Suppressor macrophage treated with lipopolysaccharide for 4 hours (primary cell): ENCODE measurements around the gene ERC1.

ENCODE experiments used
- DNase-seq: peaks from one replicate; pipeline ENCODE4 v3.0.0-alpha.2; 2020

ERC1 gene

DNA sequence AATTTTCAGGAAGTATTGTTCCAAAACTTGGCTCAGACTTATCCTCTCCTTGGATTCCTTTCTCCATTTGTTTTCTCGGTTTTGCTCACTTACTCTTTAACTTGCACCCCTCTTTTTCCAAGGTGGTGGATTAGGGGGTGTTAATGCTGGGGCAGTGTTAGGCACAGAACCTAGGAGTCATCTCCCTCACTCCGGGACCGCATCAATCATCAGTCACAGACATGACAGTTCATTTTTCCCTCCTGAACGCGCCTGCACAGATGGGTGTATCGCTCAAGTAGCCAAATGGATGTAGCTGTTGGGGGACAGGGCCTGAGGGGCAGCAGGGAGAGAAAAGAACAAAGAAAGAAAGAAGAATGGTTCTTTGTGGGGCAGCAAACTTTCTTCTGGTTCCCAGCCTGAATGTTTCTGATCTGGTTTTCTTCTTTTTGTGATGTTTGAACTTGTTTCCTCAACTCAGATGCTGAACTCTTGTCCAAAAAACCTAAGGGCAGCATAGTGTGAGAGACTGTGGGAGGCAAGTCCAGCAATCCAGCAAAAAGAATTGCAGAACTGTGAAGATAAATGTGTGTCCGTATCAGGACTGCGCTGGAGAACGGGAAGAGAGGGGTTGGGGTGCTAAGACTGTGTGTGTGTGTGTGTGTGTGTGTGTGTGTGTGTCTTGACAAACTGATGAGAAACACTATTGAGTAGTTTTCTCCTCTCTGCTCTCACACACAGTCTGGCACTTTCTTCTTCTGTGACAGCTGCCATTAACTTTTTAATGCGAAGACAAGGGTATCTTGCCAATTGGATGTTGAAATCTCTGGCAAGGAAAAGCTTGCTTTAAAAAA, 472.3 kb downstream of the ERC1 start:
- no peak for DNase-seq

DNA sequence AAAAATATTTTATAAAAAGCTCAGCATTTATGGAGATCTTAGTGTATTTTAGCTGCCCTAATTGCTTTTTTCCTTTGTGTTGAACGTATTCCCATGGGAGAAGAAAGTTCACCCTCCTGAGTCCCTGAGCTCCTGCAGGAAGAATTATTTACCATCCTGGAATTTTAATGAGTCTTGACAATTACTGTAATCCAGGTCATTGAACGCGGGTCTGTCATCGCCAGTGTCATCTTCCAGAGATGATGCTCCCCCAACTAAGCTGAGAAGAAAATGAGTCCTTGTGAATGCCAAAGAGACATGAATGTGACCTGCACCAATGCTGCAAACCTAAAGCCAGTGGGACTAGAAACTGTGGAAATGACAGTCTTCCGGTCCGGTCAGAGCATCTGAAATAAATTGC, 473.9 kb downstream of the ERC1 start:
- DNase-seq = no peak

GRCh38 chr12:1465990-1466389, 475.0 kb downstream of the ERC1 start:
- DNase-seq = no peak

DNA sequence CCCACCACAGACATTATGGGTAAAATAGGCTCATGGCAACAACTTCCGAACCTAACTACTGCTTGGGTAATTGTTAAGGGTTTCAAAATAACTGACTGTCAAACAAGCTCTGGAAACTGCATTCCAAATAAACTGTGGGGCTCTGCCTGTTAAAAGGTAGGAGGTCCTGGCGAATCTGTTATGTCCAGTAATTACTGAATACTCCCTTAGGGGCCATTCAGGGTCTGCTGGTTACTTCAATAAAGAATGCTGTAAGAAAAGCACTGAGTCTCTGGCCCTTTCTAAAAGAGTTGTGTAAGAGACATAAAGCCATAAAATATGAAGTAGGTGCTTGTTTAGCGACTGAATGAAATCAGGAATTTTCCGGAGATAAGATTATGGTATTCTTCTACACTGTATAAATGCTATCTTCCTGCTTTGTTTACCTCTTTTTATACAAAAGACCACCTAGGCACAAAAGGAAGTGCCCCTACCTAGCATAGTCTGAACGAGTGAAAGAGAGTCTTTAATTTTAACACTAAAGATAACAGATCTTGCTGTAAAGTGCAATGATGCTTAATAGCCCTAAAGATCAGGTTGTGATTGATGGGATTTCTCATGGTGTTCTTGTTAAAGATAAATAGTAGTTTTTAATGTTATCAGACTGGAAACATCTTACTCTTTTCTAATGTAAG, 475.6 kb downstream of the ERC1 start:
- no peak for DNase-seq

DNA sequence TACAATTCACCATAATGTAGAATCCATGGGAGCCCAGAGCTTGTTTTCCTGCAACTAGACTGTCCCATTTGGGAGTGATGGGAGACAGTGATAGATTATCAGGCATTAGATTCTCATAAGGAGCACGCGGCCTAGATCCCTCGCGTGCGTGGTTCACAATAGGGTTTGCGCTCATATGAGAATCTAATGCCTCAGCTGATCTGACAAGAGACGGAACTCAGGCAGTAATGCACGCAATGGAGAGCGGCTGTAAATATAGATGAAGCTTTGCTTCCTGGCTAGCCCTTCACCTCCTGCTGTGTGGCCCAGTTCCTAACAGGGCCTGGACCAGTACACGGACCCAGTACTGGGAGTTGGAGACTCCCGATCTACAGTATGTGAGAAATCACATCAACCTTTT, 476.7 kb downstream of the ERC1 start:
- no peak for DNase-seq

DNA sequence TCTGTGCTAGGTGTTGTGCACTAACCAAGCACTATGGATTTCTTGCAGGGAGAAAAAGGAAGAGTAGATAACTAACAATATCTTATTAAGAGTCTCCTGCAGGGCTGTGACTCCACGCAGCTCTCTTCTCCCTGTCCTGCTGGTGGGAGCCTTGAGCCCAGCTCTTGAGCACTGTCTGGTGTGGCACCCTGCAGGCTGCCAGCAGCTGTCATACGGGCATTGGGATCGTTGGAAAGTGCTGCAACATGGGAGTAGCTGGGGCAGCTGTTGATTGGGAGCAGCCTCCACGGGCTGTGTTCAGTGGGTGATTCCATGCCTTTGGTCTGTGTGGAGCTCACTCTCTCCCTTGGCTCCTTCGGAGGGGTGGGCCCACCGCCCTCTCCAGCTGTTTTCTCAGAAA, 478.0 kb downstream of the ERC1 start:
- no peak for DNase-seq

DNA sequence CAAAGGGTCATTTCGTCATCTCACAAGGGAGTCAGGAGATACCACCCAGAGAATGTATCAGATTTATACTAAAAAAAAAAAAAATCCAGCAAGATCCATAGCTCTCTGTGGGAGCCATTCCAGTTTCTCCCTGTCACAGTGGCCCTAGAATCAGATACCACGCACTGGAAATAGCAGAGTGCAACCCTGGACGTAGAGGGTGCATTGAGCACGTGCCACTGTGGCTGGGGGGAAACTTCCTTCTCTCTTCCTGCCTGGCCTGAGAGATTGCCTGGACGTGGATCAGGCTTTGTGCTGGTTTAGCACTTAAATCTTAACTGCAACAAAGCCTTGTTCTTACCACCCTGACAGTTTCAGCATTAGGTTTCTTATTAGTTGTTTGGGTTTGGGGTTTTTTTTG, 479.0 kb downstream of the ERC1 start:
- no peak for DNase-seq

- DNase-seq = no peak
These were observed 480.2 kb downstream of the ERC1 start for GRCh38 chr12:1471224-1471623.

DNA sequence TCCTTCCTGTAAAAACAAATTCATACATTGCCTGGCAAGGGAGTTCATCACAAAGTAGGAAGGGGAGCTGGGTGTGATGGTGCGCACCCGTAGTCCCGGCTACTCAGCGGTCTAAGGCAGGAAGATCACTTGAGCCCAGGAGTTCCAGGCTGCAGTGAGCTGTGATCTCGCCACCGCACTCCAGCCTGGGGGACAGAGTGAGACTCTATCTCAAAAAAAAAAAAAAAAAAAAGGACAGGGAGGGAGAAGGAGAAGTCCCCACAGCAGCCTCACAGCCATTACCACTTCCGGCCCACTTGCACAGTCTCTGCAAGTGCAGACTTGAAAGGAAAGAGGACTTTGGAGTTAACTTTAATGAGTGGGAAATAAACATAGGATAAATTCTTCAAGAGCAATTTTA, 482.4 kb downstream of the ERC1 start:
- peak; percentile 26 for DNase-seq

- no peak for DNase-seq
These were observed 483.1 kb downstream of the ERC1 start for GRCh38 chr12:1474041-1474573.

- no peak for DNase-seq
These were observed 483.6 kb downstream of the ERC1 start for GRCh38 chr12:1474574-1475153.

- DNase-seq = no peak
These were observed 488.6 kb downstream of the ERC1 start for GRCh38 chr12:1479645-1480044.

DNA sequence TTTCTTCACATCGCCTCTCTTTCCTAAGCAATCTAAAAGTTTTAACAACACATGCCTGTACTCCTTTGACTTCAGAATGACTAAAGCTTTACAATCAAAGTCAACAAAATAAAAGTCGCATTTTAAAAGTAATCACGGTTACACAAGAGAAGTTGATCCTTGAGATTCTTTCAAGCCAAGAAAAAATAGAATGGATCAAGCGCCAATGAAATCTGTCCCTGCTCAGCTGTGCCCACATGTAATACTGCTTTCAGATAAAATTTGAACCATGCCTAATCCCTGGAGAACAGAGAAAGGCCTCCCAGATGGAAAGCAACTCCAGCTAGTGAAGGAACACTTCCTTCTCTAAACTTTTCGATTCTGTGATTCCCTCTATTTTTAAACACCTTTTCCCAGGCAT, 490.3 kb downstream of the ERC1 start:
- no peak for DNase-seq

DNA sequence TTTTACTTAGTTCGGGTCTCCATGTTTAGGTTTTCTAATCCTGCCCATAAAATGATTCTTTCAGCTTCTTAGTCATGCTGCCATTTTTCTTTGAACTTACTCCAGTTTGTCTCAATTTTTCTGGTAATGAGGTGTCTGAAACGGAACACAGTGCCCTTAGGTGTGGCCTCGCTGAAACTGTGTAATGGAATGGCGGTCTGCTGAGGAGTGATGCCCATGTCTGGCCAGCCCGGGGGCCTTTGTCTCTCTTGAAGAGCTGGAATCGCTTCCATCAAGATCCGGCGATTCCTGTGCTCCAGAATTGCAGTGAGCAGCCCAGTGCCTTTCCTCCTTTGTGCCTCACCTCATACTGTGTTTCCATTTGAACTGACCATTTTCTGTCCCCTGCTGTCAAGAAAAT, 490.9 kb downstream of the ERC1 start:
- DNase-seq = no peak

DNA sequence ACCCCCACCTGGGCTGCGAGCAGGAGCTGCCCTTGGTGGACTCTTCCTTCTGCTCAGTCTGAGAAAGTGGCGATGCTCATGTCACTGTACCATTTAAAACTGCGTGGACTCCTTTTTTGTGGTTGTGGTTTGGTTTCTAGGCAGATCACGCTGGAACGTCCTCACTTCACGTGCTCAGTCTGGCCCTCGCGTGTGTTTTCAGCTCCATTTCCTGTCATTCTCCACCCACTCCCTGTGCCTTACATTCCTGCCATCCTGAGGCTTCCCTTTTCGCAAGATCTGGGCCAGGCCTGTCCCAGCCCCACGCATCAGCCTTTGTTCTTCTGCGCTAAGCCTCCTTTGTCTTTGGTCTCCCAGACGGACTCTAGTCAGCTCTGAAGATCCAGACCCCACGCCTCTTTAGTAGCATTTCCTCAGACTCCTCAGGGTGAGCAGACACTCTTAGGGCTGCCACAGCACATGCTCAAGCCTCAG, 497.9 kb downstream of the ERC1 start:
- DNase-seq = peak; percentile 31

DNA sequence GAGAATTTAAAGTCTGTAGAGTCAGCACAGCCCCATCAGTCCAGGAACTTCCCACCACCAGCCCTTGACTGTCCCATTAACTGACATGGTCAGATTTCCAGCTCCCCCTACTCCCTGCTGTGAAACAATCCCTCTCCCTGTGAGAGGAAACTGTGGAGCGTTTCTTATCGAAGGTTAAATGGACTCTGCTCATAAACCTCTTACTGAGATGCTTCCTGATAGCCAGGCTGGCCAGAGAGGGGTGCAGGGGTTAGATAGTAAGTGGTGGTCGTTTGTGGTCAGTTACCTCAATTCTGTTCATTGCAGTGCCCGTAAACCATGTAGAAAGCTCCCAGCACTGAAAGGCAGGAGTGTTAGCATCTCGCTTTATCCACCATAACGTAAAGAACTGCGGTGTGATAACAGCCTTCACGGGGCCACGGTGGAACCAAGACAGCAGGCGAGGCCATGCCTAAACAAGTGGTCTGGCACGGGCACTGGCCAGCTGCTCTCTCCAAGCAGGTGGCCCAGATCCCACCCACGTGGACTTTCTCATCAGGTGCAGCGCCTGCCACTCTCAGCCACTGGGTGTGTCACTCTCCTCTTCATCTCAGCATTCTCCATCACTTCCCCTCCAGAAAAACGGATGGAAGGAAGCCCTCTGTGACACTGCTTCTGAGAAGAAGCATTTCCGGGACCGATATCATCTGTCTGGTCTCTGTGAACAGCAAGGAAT, 501.1 kb downstream of the ERC1 start:
- DNase-seq = no peak

- DNase-seq = no peak
These were observed 502.9 kb downstream of the ERC1 start for GRCh38 chr12:1493781-1494565.

- no peak for DNase-seq
These were observed 503.8 kb downstream of the ERC1 start for GRCh38 chr12:1494856-1495255.

DNA sequence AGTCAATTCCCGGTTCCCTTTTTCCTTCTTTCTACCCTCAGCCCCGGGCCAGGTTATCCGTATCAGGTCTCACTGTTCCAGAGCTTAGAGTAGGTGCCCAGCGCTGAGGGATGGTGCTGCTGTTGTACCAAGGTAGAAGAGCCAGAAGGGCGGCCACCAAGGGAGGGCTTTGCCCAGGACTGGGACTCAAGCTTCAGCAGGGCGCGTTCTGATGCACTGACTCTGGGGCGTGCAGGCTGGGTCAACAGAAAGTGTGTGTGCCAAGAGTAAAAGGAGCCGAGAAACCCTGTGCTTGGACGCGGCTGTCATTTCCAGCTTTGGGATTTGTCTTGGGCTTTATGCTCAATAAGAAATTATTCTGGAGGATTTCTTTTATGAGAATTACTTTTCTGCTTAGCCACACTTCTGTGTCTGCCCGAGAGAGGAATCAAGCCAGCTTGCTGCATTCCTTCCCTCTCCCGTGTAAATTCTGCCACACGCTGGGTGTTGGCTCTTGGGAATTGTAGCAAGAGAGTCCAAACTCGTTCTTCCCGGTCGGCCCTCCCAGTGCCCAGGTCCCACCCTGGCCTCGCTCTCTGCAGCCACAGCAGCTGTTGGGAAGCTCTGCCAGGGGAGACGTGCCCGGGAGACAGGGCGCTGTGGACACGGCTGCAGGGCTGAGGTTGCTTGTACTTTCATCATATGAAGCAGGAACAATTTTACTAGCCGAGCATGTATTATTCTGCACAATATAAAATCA, 505.3 kb downstream of the ERC1 start:
- DNase-seq = no peak

DNA sequence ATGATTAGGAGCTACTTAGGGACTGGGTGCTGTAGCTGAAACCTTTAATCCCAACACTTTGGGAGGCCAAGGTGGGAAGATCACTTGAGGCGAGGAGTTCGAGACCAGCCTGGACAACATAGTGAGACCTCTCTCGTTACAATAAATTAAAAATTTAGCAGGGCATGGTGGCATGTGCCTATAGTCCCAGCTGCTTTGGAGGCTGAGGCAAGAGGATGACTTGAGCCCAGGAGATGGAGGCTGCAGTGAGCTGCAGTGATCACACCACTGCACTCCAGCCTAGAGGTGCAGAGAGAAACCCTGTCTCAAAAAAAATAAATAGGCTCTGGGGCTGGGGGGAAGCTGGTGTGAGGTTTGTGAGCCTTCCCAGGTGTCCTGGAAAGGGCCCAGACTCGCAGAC, 506.1 kb downstream of the ERC1 start:
- no peak for DNase-seq

GRCh38 chr12:1498199-1498740, 507.2 kb downstream of the ERC1 start:
- no peak for DNase-seq
